Left ventricle myocardium inferior (tissue), 1 donor: ENCODE data around the gene MACO1. TPM values are rescaled to one million over a fixed set of nuclear protein-coding genes. Genes with fewer than 3 reads are reported as not detected.

ENCODE experiments used
- DNase-seq: peaks from one replicate; pipeline ENCODE4 v3.0.0-alpha.2; 2020
- H3K27ac ChIP-seq: fragments of 200-600 bp; replicated peaks from 2 replicates; pipeline ENCODE4 v1.8.0; 2021
- H3K27me3 ChIP-seq: fragments of 200-600 bp; 2 replicates; pipeline ENCODE4 v1.8.0; 2021; ENCODE audit warnings: low read depth
- H3K36me3 ChIP-seq: fragments of 200-600 bp; 2 replicates; pipeline ENCODE4 v1.8.0; 2021
- H3K4me1 ChIP-seq: fragments of 200-600 bp; 2 replicates; pipeline ENCODE4 v1.8.0; 2021
- H3K4me3 ChIP-seq: fragments of 200-600 bp; 2 replicates; pipeline ENCODE4 v1.8.0; 2021; ENCODE audit warnings: mild to moderate bottlenecking, moderate library complexity
- H3K9me3 ChIP-seq: fragments of 200-600 bp; replicated peaks from 2 replicates; pipeline ENCODE4 v1.8.0; 2021
- intact Hi-C: fragments of 100-400 bp; cut with micrococcal nuclease; formaldehyde crosslinking; loops from one replicate; pipeline ENCODE4 v1.11.0; 2022
- total RNA-seq: library from RNA; stranded (reverse); fragmentation: NEBNext Ultra II Directional; extraction: Animal tissue kit (Norgen Biotek cat#: 25700); gene quantifications from one replicate; pipeline ENCODE4 v1.2.1, GENCODE V29; 2021
- TF ChIP-seq, protein P1 (sequence below): fragments of 200-600 bp; IDR thresholded peaks from 2 replicates; pipeline ENCODE4 v1.8.0; 2021; ENCODE audit warnings: antibody characterized with exemption, mild to moderate bottlenecking, borderline replicate concordance
- donor health status: DM: no; HTN: yes; CAD: no; lungs with severe emphysema.

MACO1 gene
- total RNA-seq, 1 donor from 2014 or later = 12.9 TPM

DNA sequence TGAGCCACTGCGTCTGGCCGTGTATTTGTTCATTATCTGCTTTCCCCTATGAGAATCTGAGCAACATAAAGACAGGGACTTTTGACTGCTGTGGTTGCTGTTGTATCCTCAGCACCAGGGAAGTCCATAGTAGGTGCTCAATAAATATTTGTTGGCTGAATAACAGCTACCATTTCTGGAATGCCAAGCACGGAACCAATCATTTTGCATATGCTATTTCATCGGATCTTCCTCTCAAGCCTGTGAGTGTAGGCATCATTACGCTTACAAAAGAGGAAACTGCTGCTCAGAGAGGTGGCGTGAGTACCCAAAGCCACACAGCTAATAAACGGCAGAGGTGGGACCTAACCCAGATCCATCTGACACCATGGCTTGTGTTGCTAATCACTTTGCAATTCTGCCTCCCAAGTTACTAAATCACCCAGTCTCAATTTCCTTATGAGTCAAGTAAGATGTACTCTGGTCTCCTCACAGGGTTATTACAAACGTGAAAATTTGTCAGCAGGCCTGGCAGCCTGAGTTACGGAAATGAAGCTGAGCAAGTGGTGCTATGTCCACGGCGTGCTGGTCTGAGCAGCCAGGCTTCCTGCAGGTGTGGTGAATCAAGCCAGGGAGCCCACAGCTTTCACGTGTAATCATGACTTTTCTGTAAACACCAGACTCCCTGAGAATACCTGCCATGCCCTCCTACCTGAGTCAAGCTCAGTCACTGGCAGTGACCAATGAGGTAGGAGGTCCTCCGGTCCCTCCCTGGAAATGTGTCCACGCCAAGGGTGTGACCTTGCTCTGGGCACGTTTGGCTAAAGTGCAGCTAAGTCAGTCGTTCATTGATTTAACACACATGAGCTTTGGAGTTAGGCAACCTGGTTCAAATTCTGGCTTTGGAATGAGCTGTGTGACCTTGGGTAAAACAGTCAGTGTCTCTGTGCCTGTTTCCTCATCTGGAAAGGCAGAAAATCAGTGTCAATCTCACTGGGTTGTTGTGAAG lies 5.3 kb upstream of the MACO1 start:
- H3K4me3 ChIP-seq = no peak overlapping the region
- H3K9me3 ChIP-seq = no peaks in the 10 kb centered on the region
- TF ChIP-seq, protein P1, sequence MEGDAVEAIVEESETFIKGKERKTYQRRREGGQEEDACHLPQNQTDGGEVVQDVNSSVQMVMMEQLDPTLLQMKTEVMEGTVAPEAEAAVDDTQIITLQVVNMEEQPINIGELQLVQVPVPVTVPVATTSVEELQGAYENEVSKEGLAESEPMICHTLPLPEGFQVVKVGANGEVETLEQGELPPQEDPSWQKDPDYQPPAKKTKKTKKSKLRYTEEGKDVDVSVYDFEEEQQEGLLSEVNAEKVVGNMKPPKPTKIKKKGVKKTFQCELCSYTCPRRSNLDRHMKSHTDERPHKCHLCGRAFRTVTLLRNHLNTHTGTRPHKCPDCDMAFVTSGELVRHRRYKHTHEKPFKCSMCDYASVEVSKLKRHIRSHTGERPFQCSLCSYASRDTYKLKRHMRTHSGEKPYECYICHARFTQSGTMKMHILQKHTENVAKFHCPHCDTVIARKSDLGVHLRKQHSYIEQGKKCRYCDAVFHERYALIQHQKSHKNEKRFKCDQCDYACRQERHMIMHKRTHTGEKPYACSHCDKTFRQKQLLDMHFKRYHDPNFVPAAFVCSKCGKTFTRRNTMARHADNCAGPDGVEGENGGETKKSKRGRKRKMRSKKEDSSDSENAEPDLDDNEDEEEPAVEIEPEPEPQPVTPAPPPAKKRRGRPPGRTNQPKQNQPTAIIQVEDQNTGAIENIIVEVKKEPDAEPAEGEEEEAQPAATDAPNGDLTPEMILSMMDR = no peak
- H3K36me3 ChIP-seq = no peaks in the 10 kb centered on the region
- no peak for DNase-seq
- H3K27me3 ChIP-seq = no peaks in the 10 kb centered on the region
- intact Hi-C loops = no loop called here
- peaks cover 12% of the 10 kb centered on the region for H3K4me1 ChIP-seq
- H3K27ac ChIP-seq = no peak overlapping the region

DNA sequence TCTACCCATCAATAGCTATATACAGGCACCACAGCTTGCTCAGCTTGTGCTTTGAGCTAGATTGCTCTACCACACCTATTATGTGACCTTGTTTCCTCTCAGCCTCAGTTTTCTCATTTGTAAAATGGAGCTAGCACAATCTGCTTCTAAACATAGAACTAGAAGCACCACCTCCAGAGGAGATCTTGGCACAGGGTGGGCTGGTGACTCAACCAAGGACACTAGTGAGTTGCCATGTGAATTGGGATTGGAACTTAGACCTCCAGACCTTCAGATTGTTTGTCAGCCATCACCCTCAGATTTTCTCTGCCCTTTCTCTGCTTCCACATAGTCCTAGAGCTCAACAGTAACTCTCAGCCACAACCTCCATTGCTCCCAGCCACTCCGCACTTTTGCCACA lies 3.0 kb upstream of the MACO1 start:
- H3K4me1 ChIP-seq = peaks cover 31% of the 10 kb centered on the region
- TF ChIP-seq, protein P1 = no peak
- no peak for DNase-seq
- no peaks in the 10 kb centered on the region for H3K9me3 ChIP-seq
- no peaks in the 10 kb centered on the region for H3K27me3 ChIP-seq
- intact Hi-C loops = no loop called here
- H3K36me3 ChIP-seq = no peaks in the 10 kb centered on the region
- H3K4me3 ChIP-seq = no peak overlapping the region
- H3K27ac ChIP-seq = no peak overlapping the region

DNA sequence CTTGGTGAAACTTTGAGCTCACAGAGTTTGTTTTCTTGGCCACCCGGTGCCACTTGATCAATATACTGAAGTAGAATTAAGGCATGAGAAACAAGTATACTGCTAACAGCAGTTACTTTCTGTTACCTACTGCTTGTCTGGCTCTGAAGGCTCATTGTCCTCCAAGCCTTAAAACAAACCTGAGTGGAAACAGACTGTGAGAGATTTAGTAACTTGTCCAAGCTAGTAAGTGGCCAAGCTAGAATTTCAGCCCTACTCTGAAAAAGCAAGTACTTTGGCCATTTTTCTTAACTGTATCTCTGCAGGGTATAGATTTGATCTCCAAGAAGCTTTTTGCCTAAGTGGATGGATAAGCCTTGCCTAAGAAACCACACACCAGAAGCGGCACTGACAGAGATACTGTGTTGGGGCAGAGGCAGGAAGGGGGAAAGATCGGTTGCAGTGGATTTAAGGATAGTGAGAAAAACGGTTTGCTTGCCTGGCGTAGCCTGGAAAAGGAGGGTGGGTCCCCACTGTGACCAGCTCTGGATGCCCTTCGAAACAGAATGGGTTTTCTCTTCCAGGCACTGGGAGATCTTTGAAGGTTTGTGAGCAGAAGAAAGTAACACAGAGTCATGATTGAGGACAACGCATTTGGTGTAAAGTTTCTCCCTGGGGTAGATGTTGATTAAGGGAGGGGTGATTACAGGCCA lies 2.1 kb upstream of the MACO1 start:
- Histone ChIP-seq H3K36me3 (no peaks in the 10 kb centered on the region), H3K27me3 (no peaks in the 10 kb centered on the region), H3K27ac (no peak overlapping the region), H3K4me1 (peaks cover 40% of the 10 kb centered on the region), H3K4me3 (no peak overlapping the region), H3K9me3 (no peaks in the 10 kb centered on the region)
- DNase-seq = no peak
- TF ChIP-seq, protein P1 = no peak
- intact Hi-C loops = no loop called here

DNA sequence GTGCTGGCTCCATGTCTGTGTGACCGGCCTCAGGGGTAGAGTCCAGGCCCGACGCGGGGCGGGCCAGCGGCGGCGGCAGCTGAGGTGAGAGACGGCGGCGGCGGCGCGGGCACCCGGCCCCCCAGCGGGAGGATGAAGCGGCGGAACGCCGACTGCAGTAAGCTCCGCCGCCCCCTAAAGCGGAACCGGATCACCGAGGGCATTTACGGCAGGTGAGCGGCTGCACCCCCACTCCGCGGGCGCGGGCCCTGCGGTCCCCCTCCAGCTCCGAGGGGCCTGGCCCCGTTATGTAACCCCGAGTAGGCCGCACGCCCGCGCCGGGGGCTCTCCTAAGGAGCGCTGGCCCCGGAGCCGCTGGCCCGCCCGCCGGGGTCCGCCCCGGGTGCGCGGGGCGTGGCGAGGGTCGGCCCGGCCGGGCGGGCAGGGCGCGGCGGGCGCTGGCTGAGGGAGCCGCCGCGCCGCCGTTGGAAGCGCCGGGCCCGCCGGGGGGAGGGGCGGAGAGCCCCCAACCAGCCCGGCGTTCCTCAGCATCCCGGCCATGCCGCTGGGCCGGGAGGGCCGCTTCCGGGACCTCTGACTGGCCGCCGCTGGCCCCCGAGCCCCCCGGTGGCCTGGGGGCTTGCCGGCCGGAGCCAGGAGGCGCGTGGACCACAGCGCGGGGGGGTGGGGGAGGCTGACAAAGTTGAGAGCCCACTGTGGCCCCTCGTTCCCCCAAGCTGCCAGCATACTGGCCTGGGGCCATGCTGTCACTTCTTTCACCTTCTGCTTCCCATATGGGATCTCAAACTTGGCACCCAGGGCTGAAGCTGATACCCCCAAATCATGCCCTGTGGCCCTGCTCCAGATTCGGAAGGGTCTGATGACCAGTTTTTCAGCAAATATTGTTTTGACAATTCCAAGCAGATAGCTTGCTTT lies 527 bp downstream of the MACO1 start:
- H3K9me3 ChIP-seq = no peaks in the 10 kb centered on the region
- peak; percentile 17 for DNase-seq
- H3K36me3 ChIP-seq = no peaks in the 10 kb centered on the region
- peaks cover 66% of the 10 kb centered on the region for H3K4me1 ChIP-seq
- peak overlapping the region; percentile 85 for H3K4me3 ChIP-seq
- no peaks in the 10 kb centered on the region for H3K27me3 ChIP-seq
- H3K27ac ChIP-seq = peak overlapping the region; percentile 95
- TF ChIP-seq, protein P1 = no peak
- intact Hi-C loops = no loop called here
